Peyer's patch (tissue), 4 donors: ENCODE measurements around the gene OSBPL6. TPM values are rescaled to one million over a fixed set of nuclear protein-coding genes. Genes with fewer than 3 reads are reported as not detected.

Experiments used
- DNase-seq, 3 donors: peaks; one replicate each; pipeline ENCODE4 v3.0.0-alpha.2; 2017 to 2019
- H3K27ac ChIP-seq, 4 donors: fragments of 200-600 bp; sonication (generic); one replicate each; pipeline ENCODE4 v1.5.1; 2016 to 2019
- H3K27me3 ChIP-seq, 2 donors: fragments of 200-600 bp; sonication (generic); one replicate each; pipeline ENCODE4 v1.5.1; 2019
- H3K36me3 ChIP-seq, 3 donors: fragments of 200-600 bp; sonication (generic); one replicate each; pipeline ENCODE4 v1.5.1; 2016 to 2019
- H3K4me1 ChIP-seq, 4 donors: fragments of 200-600 bp; sonication (generic); one replicate each; pipeline ENCODE4 v1.5.1; 2016 to 2019
- H3K4me3 ChIP-seq, 4 donors: fragments of 200-600 bp; sonication (generic); 1 replicate in 3 of 4; 2 replicates in 1 of 4; pipeline ENCODE4 v1.5.1; 2016 to 2019; ENCODE audit warnings: mild to moderate bottlenecking in 1 of 4
- H3K9me3 ChIP-seq, 4 donors: fragments of 200-600 bp; sonication (generic); one replicate each; pipeline ENCODE4 v1.5.1; 2016 to 2019; ENCODE audit warnings: mild to moderate bottlenecking in 1 of 4
- POLR2A ChIP-seq, 2 donors: fragments of 450-650 bp; IDR thresholded peaks; one replicate each; pipeline ENCODE4 v1.5.1; 2017; ENCODE audit warnings: antibody characterized with exemption in 2 of 2, mild to moderate bottlenecking in 2 of 2, moderate library complexity in 2 of 2
- total RNA-seq, 4 donors: library from RNA; depleted of rRNA; stranded (reverse); fragments of >200 nt; gene quantifications; one replicate each; pipeline ENCODE4 v1.1.0, GENCODE V29; 2016
- TF ChIP-seq, protein P1 (sequence below), 6 experiments: fragments of 450-650 bp in 4 of 6; fragments of 200-600 bp in 2 of 6; sonication (generic) in 1 of 6; IDR thresholded peaks; one replicate each; pipeline ENCODE4 v1.5.1; 2017 to 2019; ENCODE audit warnings: antibody characterized with exemption in 6 of 6, mild to moderate bottlenecking in 3 of 6, moderate library complexity in 1 of 6

OSBPL6 gene
- total RNA-seq, 4 donors from 2014 or later, result 3.4 to 14.9 (median 4.9) TPM

DNA sequence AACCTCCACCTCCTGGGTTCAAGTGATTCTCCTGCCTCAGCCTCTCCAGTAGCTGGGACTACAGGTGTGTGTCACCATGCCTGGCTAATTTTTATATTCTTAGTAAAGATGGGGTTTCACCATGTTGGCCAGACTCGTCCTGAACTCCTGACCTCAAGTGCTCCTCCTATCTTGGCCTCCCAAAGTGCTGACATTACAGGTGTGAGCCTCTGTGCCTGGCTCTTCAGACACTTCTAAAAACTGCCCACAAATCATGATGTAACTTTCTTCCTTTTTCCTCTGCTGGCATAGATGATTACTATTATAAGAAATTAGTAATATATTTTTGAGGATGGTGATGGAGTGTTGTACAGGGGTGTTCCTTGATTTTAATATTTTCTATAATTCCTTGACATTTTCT lies 6.0 kb downstream of the OSBPL6 start:
- Histone ChIP-seq H3K27ac (no peak overlapping the region), H3K4me3 (no peak overlapping the region), H3K9me3 (no peaks in the 10 kb centered on the region), H3K27me3 (no peaks in the 10 kb centered on the region), H3K36me3 (no peaks in the 10 kb centered on the region), H3K4me1 (no peaks in the 10 kb centered on the region)
- DNase-seq, result no peak
- TF ChIP-seq POLR2A (IDR thresholded peaks at IDR 0.05), result no peak
- TF ChIP-seq, protein P1, sequence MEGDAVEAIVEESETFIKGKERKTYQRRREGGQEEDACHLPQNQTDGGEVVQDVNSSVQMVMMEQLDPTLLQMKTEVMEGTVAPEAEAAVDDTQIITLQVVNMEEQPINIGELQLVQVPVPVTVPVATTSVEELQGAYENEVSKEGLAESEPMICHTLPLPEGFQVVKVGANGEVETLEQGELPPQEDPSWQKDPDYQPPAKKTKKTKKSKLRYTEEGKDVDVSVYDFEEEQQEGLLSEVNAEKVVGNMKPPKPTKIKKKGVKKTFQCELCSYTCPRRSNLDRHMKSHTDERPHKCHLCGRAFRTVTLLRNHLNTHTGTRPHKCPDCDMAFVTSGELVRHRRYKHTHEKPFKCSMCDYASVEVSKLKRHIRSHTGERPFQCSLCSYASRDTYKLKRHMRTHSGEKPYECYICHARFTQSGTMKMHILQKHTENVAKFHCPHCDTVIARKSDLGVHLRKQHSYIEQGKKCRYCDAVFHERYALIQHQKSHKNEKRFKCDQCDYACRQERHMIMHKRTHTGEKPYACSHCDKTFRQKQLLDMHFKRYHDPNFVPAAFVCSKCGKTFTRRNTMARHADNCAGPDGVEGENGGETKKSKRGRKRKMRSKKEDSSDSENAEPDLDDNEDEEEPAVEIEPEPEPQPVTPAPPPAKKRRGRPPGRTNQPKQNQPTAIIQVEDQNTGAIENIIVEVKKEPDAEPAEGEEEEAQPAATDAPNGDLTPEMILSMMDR (IDR thresholded peaks at IDR 0.05), result no peak

DNA sequence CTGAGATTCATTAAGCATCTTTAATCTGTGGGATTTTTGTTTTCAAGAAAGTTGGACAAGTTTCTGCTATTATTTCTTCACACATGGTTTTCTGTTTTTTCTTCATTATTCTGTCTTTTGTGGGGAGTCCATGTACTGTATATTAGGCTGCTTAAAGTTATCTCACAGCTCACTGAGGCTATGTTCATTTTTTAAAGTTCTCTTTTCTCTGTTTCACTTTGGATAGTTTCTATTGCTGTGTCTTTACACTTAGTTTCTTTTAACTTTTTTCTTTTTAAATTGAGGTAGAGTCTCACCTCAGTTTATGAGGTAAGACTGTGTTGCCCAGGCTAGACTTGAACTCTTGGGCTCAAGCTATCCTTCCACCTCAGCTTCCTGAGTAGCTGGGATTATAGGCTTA lies 8.6 kb downstream of the OSBPL6 start:
- H3K27me3 ChIP-seq, result no peaks in the 10 kb centered on the region
- H3K27ac ChIP-seq, result no peak overlapping the region
- H3K4me1 ChIP-seq, result no peaks in the 10 kb centered on the region
- TF ChIP-seq POLR2A (IDR thresholded peaks at IDR 0.05), result no peak
- TF ChIP-seq, protein P1 (IDR thresholded peaks at IDR 0.05), result no peak
- no peaks in the 10 kb centered on the region for H3K36me3 ChIP-seq
- H3K9me3 ChIP-seq, result no peaks in the 10 kb centered on the region
- no peak for DNase-seq
- H3K4me3 ChIP-seq, result no peak overlapping the region

DNA sequence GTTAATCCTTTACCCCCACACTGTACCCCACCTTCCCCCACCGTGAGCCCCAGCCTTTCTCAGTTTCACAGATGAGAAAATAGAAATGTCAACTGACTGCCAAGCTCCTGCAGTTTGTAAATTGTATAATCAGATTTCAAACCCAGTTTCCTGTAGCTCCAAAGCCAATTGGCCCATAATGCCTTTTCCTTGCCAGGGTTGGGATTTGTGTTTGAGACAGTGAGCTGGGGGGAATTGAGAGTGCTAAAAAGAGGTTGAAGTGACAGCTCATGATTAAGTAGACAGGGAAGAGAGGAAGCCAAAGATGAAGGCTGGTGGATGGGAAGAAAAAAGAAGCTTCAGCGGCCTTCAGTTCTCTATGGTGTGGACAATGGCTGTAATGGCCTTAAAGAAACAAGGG lies 10.7 kb downstream of the OSBPL6 start:
- Histone ChIP-seq H3K4me1 (no peaks in the 10 kb centered on the region), H3K9me3 (no peaks in the 10 kb centered on the region), H3K36me3 (no peaks in the 10 kb centered on the region), H3K4me3 (no peak overlapping the region), H3K27me3 (no peaks in the 10 kb centered on the region), H3K27ac (no peak overlapping the region)
- DNase-seq, result no peak
- TF ChIP-seq POLR2A (IDR thresholded peaks at IDR 0.05), result no peak
- TF ChIP-seq, protein P1 (IDR thresholded peaks at IDR 0.05), result no peak

DNA sequence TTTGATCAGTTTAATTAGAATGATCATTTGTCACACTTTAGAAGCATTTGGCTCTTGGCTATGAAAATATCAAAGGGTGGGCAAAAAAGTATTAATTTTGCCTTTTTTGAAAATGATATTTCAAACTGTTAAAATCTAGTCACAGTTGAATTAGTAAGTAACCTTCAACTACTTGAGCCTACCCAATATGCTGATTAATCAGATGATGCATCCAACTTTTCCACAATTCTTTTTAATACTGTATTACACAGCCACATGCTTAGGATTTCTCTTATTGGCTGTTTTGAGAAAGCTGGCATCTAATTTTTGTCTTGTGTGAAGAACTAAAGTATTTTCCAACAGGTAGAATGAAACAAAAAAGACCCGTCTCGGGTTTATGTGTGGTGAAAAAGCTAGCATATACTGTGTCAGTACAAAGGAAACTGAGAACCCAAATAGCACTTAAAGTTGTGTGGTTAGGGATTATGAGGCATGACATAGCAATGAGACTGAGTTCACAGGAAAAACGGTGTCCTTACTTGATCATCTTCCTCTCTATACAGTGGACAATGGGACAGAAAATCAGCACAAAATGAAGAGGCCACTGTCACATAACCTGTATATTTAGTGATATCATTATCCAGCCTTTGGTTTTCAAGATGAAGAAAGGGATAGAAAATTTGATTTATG lies 11.7 kb downstream of the OSBPL6 start:
- TF ChIP-seq, protein P1 (IDR thresholded peaks at IDR 0.05), result no peak
- TF ChIP-seq POLR2A (IDR thresholded peaks at IDR 0.05), result no peak
- DNase-seq, result no peak
- H3K27ac ChIP-seq, result no peak overlapping the region
- no peak overlapping the region for H3K4me3 ChIP-seq
- H3K9me3 ChIP-seq, result no peaks in the 10 kb centered on the region
- no peaks in the 10 kb centered on the region for H3K4me1 ChIP-seq
- H3K27me3 ChIP-seq, result no peaks in the 10 kb centered on the region
- no peaks in the 10 kb centered on the region for H3K36me3 ChIP-seq

DNA sequence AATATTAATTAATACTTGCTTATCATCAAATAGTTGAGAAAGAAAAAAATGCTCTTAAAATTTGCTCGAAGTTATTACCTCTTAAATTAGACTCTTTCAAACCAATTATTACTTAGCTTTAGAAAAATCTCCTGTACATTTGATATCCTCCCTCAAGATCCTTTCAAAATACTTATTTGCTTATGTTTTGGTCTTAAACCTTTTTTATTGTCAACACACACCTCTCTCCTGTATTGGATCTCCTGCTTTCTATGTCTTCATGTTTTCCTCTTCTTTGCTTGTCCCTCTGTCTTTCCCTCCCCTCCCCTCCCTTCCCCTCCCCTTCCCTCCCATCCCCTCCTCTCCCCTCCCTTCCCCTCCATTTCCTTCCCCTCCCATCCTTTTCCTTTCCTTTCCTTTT lies 14.0 kb downstream of the OSBPL6 start:
- Histone ChIP-seq H3K27ac (no peak overlapping the region), H3K4me1 (no peaks in the 10 kb centered on the region), H3K4me3 (no peak overlapping the region), H3K36me3 (no peaks in the 10 kb centered on the region), H3K27me3 (no peaks in the 10 kb centered on the region), H3K9me3 (no peaks in the 10 kb centered on the region)
- no peak for DNase-seq
- no peak for TF ChIP-seq POLR2A (IDR thresholded peaks at IDR 0.05)
- TF ChIP-seq, protein P1 (IDR thresholded peaks at IDR 0.05), result no peak

DNA sequence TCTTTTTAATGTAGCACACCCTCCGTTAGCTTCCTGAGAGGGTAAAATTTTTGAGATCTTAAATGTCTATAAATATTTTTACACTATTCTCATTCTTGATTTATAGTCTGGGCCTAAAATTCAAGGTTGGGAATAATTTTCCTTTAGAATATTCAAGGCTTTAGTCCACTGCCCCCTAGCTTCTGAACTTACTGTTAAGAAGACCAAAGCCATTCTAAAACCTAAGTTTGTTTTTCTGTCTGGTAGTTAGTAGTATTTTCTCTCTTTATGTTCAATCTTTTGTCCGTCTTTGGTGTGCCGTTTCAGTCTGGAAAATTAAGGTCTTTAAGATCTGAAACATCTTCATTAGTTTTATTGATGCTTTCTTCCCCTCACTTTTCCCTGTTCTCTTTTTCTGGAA lies 14.5 kb downstream of the OSBPL6 start:
- TF ChIP-seq, protein P1 (IDR thresholded peaks at IDR 0.05), result peak in 3 of 6 experiments; percentile 29 to 47 (median 40)
- no peak for TF ChIP-seq POLR2A (IDR thresholded peaks at IDR 0.05)
- H3K27me3 ChIP-seq, result no peaks in the 10 kb centered on the region
- no peaks in the 10 kb centered on the region for H3K9me3 ChIP-seq
- H3K4me1 ChIP-seq, result no peaks in the 10 kb centered on the region
- H3K36me3 ChIP-seq, result no peaks in the 10 kb centered on the region
- DNase-seq, result no peak
- H3K4me3 ChIP-seq, result no peak overlapping the region
- no peak overlapping the region for H3K27ac ChIP-seq
